Measurements from ENCODE around the gene VWF.
A peak's percentile ranks its signal among the peaks of the same experiment; 100 is the strongest.

Gene VWF

GRCh38 chr12:6053541-6053940 lies 70.9 kb downstream of the VWF start:
- Histone ChIP-seq H4K8ac (ENCODE audit: low read length) (no peak overlapping the region), H3K4me3 (ENCODE audit: insufficient read depth in 1 of 2, low read depth in 1 of 2, low read length in 2 of 2) (no peak overlapping the region), H2BK120ac (ENCODE audit: low read depth, low read length) (no peak overlapping the region), H3K36me3 (ENCODE audit: control insufficient read depth in 1 of 2, insufficient read depth in 2 of 2, low read depth in 1 of 2, low read length in 2 of 2) (no peaks in the 10 kb centered on the region), H3K27ac (ENCODE audit: low read length, poor library complexity, severe bottlenecking) (peak overlapping the region; percentile 92), H4K91ac (ENCODE audit: low read length) (no peak overlapping the region), H3K27me3 (ENCODE audit: control insufficient read depth in 1 of 2, insufficient read depth in 1 of 2, low read length in 2 of 2) (peaks cover 0 to 13% of the 10 kb centered on the region in 2 experiments), H2BK15ac (ENCODE audit: low read depth, poor library complexity, severe bottlenecking) (no peak overlapping the region), H3K14ac (ENCODE audit: low read length in 2 of 2) (peak overlapping the region in 1 of 2 experiments; percentile 55), H2AFZ (ENCODE audit: low read depth, low read length) (no peak overlapping the region), H3K23ac (ENCODE audit: low read length in 2 of 2) (peak overlapping the region in 1 of 2 experiments; percentile 11), H2BK5ac (ENCODE audit: low read depth, low read length, poor library complexity, severe bottlenecking) (peak overlapping the region; percentile 88), H3K4ac (ENCODE audit: low read depth in 1 of 2, low read length in 2 of 2) (no peak overlapping the region), H2AK5ac (ENCODE audit: low read length, severe bottlenecking) (peak overlapping the region; percentile 71), H3K79me1 (replicated peaks; ENCODE audit: low read length, poor library complexity, severe bottlenecking) (no peaks in the 10 kb centered on the region), H3K9me3 (ENCODE audit: control insufficient read depth, low read length) (no peaks in the 10 kb centered on the region), H3K4me2 (ENCODE audit: low read length, poor library complexity, severe bottlenecking) (peak overlapping the region; percentile 9), H3K9ac (ENCODE audit: low read length) (no peak overlapping the region), H3K4me1 (ENCODE audit: control insufficient read depth, insufficient read depth, low read depth, low read length) (peaks cover 23% of the 10 kb centered on the region), H3K18ac (ENCODE audit: low read depth in 1 of 2, low read length in 2 of 2) (no peak overlapping the region), H2BK12ac (ENCODE audit: low read length in 2 of 2) (peak overlapping the region in 1 of 2 experiments; percentile 29)
- DNase-seq, result no peak
- WGBS, result 82% methylated on average over 4 of the region's 4 CpGs

- 93% methylated on average over 4 of the region's 4 CpGs for WGBS
- Histone ChIP-seq H3K14ac (ENCODE audit: low read length in 2 of 2) (no peak overlapping the region), H4K91ac (ENCODE audit: low read length) (no peak overlapping the region), H3K18ac (ENCODE audit: low read depth in 1 of 2, low read length in 2 of 2) (no peak overlapping the region), H3K9me3 (ENCODE audit: control insufficient read depth, low read length) (no peaks in the 10 kb centered on the region), H2AFZ (ENCODE audit: low read depth, low read length) (no peak overlapping the region), H2BK120ac (ENCODE audit: low read depth, low read length) (no peak overlapping the region), H2BK15ac (ENCODE audit: low read depth, poor library complexity, severe bottlenecking) (no peak overlapping the region), H3K23ac (ENCODE audit: low read length in 2 of 2) (no peak overlapping the region), H2BK5ac (ENCODE audit: low read depth, low read length, poor library complexity, severe bottlenecking) (peak overlapping the region; percentile 88), H3K36me3 (ENCODE audit: control insufficient read depth in 1 of 2, insufficient read depth in 2 of 2, low read depth in 1 of 2, low read length in 2 of 2) (no peaks in the 10 kb centered on the region), H3K79me1 (replicated peaks; ENCODE audit: low read length, poor library complexity, severe bottlenecking) (no peaks in the 10 kb centered on the region), H3K4me1 (ENCODE audit: control insufficient read depth, insufficient read depth, low read depth, low read length) (peaks cover 23% of the 10 kb centered on the region), H3K4ac (ENCODE audit: low read depth in 1 of 2, low read length in 2 of 2) (no peak overlapping the region), H4K8ac (ENCODE audit: low read length) (no peak overlapping the region), H3K9ac (ENCODE audit: low read length) (no peak overlapping the region), H3K27ac (ENCODE audit: low read length, poor library complexity, severe bottlenecking) (peak overlapping the region; percentile 92), H2AK5ac (ENCODE audit: low read length, severe bottlenecking) (peak overlapping the region; percentile 71), H3K4me3 (ENCODE audit: insufficient read depth in 1 of 2, low read depth in 1 of 2, low read length in 2 of 2) (no peak overlapping the region), H2BK12ac (ENCODE audit: low read length in 2 of 2) (no peak overlapping the region), H3K4me2 (ENCODE audit: low read length, poor library complexity, severe bottlenecking) (no peak overlapping the region), H3K27me3 (ENCODE audit: control insufficient read depth in 1 of 2, insufficient read depth in 1 of 2, low read length in 2 of 2) (peaks cover 0 to 13% of the 10 kb centered on the region in 2 experiments)
- DNase-seq, result no peak
Measured at GRCh38 chr12:6052940-6053329, 71.5 kb downstream of the VWF start.

DNA sequence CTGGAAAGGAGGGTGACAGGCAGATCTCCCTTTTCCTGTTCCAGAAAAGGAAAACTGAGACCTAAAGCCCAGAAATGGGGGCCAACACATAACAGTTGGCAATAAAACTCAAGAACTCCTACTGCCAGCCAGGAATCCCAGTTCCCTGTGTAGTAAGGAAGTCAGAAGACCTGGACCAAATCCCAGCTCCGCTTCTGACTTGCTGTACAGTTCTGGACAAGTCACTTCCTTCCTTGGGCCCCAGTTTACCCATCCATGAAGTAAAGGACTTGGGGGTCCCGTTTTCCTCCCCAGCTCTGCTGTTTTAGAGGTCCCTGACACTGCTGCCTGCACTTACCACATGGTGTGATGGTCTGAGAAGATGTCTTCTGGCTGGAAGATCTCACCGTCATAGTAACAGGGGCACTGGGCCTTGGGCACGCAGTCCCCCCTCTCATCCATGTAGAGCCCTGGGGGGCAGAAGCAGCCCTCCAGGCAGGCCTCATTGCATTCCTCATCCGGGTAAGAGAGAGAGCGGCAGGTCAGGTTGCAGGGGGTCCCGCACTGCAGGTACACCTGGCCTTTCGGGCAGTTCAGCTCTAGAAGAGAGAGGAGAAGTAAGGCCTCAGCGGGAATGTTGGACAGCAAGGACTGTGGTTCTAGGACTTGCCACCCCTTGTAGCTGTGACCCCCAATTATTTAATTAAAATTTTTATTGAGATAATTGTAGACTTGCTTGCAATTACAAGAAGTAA lies 72.1 kb downstream of the VWF start:
- DNase-seq, result no peak

DNA sequence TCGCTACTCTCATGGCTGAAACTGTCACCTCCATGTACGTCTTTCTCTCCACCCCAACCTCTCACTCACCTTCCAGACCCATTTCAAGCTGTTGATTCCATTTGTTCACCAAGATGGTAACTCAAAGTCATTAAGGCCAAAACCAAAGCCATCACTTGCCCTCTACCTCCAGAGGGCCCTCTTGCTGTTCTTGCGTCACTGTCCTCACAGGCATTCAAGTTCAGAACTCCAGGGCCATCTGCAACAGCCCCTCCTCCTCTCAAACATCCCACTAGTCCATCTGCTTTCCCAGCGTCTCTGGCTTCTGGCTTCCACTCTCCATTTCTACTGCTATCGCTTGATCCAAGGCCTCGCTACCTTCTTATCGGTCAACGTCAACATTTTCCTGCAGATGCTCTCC lies 74.5 kb downstream of the VWF start:
- H3K4me3 ChIP-seq (ENCODE audit: insufficient read depth in 1 of 2, low read depth in 1 of 2, low read length in 2 of 2), result no peak overlapping the region
- H2AK5ac ChIP-seq (ENCODE audit: low read length, severe bottlenecking), result peak overlapping the region; percentile 27
- H3K4ac ChIP-seq (ENCODE audit: low read depth in 1 of 2, low read length in 2 of 2), result no peak overlapping the region
- H3K18ac ChIP-seq (ENCODE audit: low read depth in 1 of 2, low read length in 2 of 2), result no peak overlapping the region
- no peaks in the 10 kb centered on the region for H3K79me1 ChIP-seq (replicated peaks; ENCODE audit: low read length, poor library complexity, severe bottlenecking)
- H3K4me2 ChIP-seq (ENCODE audit: low read length, poor library complexity, severe bottlenecking), result no peak overlapping the region
- no peak overlapping the region for H3K14ac ChIP-seq (ENCODE audit: low read length in 2 of 2)
- no peak overlapping the region for H4K91ac ChIP-seq (ENCODE audit: low read length)
- H3K23ac ChIP-seq (ENCODE audit: low read length in 2 of 2), result no peak overlapping the region
- H3K36me3 ChIP-seq (ENCODE audit: control insufficient read depth in 1 of 2, insufficient read depth in 2 of 2, low read depth in 1 of 2, low read length in 2 of 2), result no peaks in the 10 kb centered on the region
- H3K9me3 ChIP-seq (ENCODE audit: control insufficient read depth, low read length), result no peaks in the 10 kb centered on the region
- H2BK15ac ChIP-seq (ENCODE audit: low read depth, poor library complexity, severe bottlenecking), result no peak overlapping the region
- 85% methylated on average over 8 of the region's 8 CpGs for WGBS
- no peak overlapping the region for H3K27ac ChIP-seq (ENCODE audit: low read length, poor library complexity, severe bottlenecking)
- no peak overlapping the region for H2BK120ac ChIP-seq (ENCODE audit: low read depth, low read length)
- DNase-seq, result no peak
- H2BK5ac ChIP-seq (ENCODE audit: low read depth, low read length, poor library complexity, severe bottlenecking), result no peak overlapping the region
- no peak overlapping the region for H2BK12ac ChIP-seq (ENCODE audit: low read length in 2 of 2)
- H4K8ac ChIP-seq (ENCODE audit: low read length), result no peak overlapping the region
- H3K9ac ChIP-seq (ENCODE audit: low read length), result no peak overlapping the region
- peaks cover 13% of the 10 kb centered on the region for H3K4me1 ChIP-seq (ENCODE audit: control insufficient read depth, insufficient read depth, low read depth, low read length)
- no peak overlapping the region for H2AFZ ChIP-seq (ENCODE audit: low read depth, low read length)
- peaks cover 0 to 1% of the 10 kb centered on the region in 2 experiments for H3K27me3 ChIP-seq (ENCODE audit: control insufficient read depth in 1 of 2, insufficient read depth in 1 of 2, low read length in 2 of 2)

More for the DNA sequence above, 72.1 kb downstream of the VWF start:
- H3K36me3 ChIP-seq (ENCODE audit: control insufficient read depth in 1 of 2, insufficient read depth in 2 of 2, low read depth in 1 of 2, low read length in 2 of 2), result no peaks in the 10 kb centered on the region
- no peak overlapping the region for H4K91ac ChIP-seq (ENCODE audit: low read length)
- H3K4me2 ChIP-seq (ENCODE audit: low read length, poor library complexity, severe bottlenecking), result no peak overlapping the region
- H3K4me3 ChIP-seq (ENCODE audit: insufficient read depth in 1 of 2, low read depth in 1 of 2, low read length in 2 of 2), result no peak overlapping the region
- H3K27ac ChIP-seq (ENCODE audit: low read length, poor library complexity, severe bottlenecking), result no peak overlapping the region
- H2BK5ac ChIP-seq (ENCODE audit: low read depth, low read length, poor library complexity, severe bottlenecking), result no peak overlapping the region
- H3K18ac ChIP-seq (ENCODE audit: low read depth in 1 of 2, low read length in 2 of 2), result no peak overlapping the region
- H2BK15ac ChIP-seq (ENCODE audit: low read depth, poor library complexity, severe bottlenecking), result no peak overlapping the region
- no peak overlapping the region for H2AFZ ChIP-seq (ENCODE audit: low read depth, low read length)
- peak overlapping the region; percentile 98 for H2AK5ac ChIP-seq (ENCODE audit: low read length, severe bottlenecking)
- no peaks in the 10 kb centered on the region for H3K79me1 ChIP-seq (replicated peaks; ENCODE audit: low read length, poor library complexity, severe bottlenecking)
- no peak overlapping the region for H2BK120ac ChIP-seq (ENCODE audit: low read depth, low read length)
- no peak overlapping the region for H2BK12ac ChIP-seq (ENCODE audit: low read length in 2 of 2)
- 97% methylated on average over 7 of the region's 9 CpGs for WGBS
- no peak overlapping the region for H3K23ac ChIP-seq (ENCODE audit: low read length in 2 of 2)
- H3K9me3 ChIP-seq (ENCODE audit: control insufficient read depth, low read length), result no peaks in the 10 kb centered on the region
- no peak overlapping the region for H3K14ac ChIP-seq (ENCODE audit: low read length in 2 of 2)
- H3K4ac ChIP-seq (ENCODE audit: low read depth in 1 of 2, low read length in 2 of 2), result no peak overlapping the region
- peaks cover 19% of the 10 kb centered on the region for H3K4me1 ChIP-seq (ENCODE audit: control insufficient read depth, insufficient read depth, low read depth, low read length)
- H3K27me3 ChIP-seq (ENCODE audit: control insufficient read depth in 1 of 2, insufficient read depth in 1 of 2, low read length in 2 of 2), result peaks cover 0 to 13% of the 10 kb centered on the region in 2 experiments
- no peak overlapping the region for H4K8ac ChIP-seq (ENCODE audit: low read length)
- no peak overlapping the region for H3K9ac ChIP-seq (ENCODE audit: low read length)

Measured in mesenchymal stem cell (in vitro differentiated cells and primary cell).